Panc1 (cell line): ENCODE results near the gene FSTL5.

Source experiments
- POLR2AphosphoS5 ChIP-seq: IDR thresholded peaks from 2 replicates; pipeline ENCODE4 v1.6.1; 2012; ENCODE audit warnings: mild to moderate bottlenecking, low read depth, low read length, moderate library complexity
- REST ChIP-seq, 2 experiments: IDR thresholded peaks; 2 replicates each; pipeline ENCODE4 v1.6.1; 2011 to 2012; ENCODE audit warnings: low read depth in 2 of 2, control low read depth in 1 of 2, low read length in 1 of 2, mild to moderate bottlenecking in 1 of 2, moderate library complexity in 1 of 2; ENCODE audit not compliant: insufficient read depth in 1 of 2
- SIN3A ChIP-seq: IDR thresholded peaks from 2 replicates; pipeline ENCODE4 v1.6.1; 2012; ENCODE audit warnings: low read depth, mild to moderate bottlenecking, low read length, moderate library complexity, borderline replicate concordance; ENCODE audit not compliant: insufficient read depth
- TF ChIP-seq, protein P1 (sequence below): fragments of 450-650 bp; IDR thresholded peaks from 2 replicates; pipeline ENCODE4 v1.5.1; 2017; ENCODE audit warnings: mild to moderate bottlenecking

DNA sequence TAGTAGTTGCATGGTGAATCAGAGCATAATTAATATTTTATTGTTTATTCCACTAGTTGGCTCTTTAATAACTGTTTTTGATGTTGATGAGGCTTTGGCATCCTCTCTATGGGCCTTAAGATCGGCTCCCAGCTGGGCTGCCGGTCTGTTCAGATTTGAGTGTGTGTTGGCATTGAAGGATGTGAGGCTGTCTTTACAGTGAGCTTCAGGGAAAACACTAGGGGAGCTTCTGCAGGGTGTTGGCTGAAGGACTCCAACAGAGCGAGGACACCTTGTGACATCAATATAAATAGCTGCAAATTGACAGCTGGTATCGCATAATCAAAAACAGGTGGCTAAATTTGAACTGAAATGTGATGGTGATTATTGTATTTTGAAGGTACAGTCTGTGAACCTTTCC, 322.0 kb downstream of the FSTL5 start:
- no peak for TF ChIP-seq POLR2AphosphoS5
- no peak for TF ChIP-seq REST (IDR thresholded peaks at IDR 0.05; ENCODE audit: insufficient read depth in 1 of 2, low read depth in 2 of 2, low read length in 1 of 2)
- TF ChIP-seq, protein P1, sequence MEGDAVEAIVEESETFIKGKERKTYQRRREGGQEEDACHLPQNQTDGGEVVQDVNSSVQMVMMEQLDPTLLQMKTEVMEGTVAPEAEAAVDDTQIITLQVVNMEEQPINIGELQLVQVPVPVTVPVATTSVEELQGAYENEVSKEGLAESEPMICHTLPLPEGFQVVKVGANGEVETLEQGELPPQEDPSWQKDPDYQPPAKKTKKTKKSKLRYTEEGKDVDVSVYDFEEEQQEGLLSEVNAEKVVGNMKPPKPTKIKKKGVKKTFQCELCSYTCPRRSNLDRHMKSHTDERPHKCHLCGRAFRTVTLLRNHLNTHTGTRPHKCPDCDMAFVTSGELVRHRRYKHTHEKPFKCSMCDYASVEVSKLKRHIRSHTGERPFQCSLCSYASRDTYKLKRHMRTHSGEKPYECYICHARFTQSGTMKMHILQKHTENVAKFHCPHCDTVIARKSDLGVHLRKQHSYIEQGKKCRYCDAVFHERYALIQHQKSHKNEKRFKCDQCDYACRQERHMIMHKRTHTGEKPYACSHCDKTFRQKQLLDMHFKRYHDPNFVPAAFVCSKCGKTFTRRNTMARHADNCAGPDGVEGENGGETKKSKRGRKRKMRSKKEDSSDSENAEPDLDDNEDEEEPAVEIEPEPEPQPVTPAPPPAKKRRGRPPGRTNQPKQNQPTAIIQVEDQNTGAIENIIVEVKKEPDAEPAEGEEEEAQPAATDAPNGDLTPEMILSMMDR, result no peak
- TF ChIP-seq SIN3A, result no peak
